Liver (tissue), 9 donors: ENCODE measurements around the gene NGF. TPM values are rescaled to one million over a fixed set of nuclear protein-coding genes. Genes with fewer than 3 reads are reported as not detected.

Source experiments
- DNase-seq: peaks from one replicate; pipeline ENCODE4 v3.0.0-alpha.2; 2017; ENCODE audit warnings: low spot score
- H3K27ac ChIP-seq, 2 donors: one replicate each; pipeline ENCODE4 v1.7.0; 2013; ENCODE audit warnings: inconsistent platforms in 2 of 2, low read length in 2 of 2, control low read depth in 1 of 2, low read depth in 1 of 2, mild to moderate bottlenecking in 1 of 2
- H3K27me3 ChIP-seq, 4 donors: one replicate each; pipeline versions ENCODE4 v1.6.1 to v1.7.0; 2013; ENCODE audit warnings: low read length in 3 of 4, inconsistent platforms in 1 of 4, mild to moderate bottlenecking in 1 of 4, moderate library complexity in 1 of 4; ENCODE audit not compliant: control insufficient read depth in 4 of 4, insufficient read depth in 4 of 4
- H3K36me3 ChIP-seq, 4 donors: one replicate each; pipeline versions ENCODE4 v1.6.1 to v1.7.0; 2013; ENCODE audit warnings: low read length in 3 of 4, mild to moderate bottlenecking in 3 of 4, low read depth in 1 of 4, moderate library complexity in 1 of 4; ENCODE audit not compliant: control insufficient read depth in 4 of 4, insufficient read depth in 3 of 4
- H3K4me1 ChIP-seq, 4 donors: one replicate each; pipeline versions ENCODE4 v1.6.1 to v1.7.0; 2013; ENCODE audit warnings: low read length in 3 of 4, mild to moderate bottlenecking in 3 of 4, moderate library complexity in 1 of 4; ENCODE audit not compliant: control insufficient read depth in 4 of 4, insufficient read depth in 4 of 4
- H3K4me3 ChIP-seq, 3 donors: one replicate each; pipeline versions ENCODE4 v1.6.1 to v1.7.0; 2013; ENCODE audit warnings: low read length in 3 of 3, control low read depth in 1 of 3, low read depth in 1 of 3, mild to moderate bottlenecking in 1 of 3
- H3K9ac ChIP-seq, 2 donors: one replicate each; pipeline ENCODE4 v1.7.0; 2013; ENCODE audit warnings: low read length in 2 of 2, mild to moderate bottlenecking in 2 of 2, moderate library complexity in 2 of 2, control low read depth in 1 of 2, low read depth in 1 of 2
- H3K9me3 ChIP-seq, 4 donors: one replicate each; pipeline versions ENCODE4 v1.6.1 to v1.7.0; 2013; ENCODE audit warnings: low read length in 3 of 4; ENCODE audit not compliant: control insufficient read depth in 4 of 4
- FOXA1 ChIP-seq: IDR thresholded peaks from 2 replicates; pipeline ENCODE4 v1.6.1; 2016; ENCODE audit warnings: antibody characterized with exemption
- GABPA ChIP-seq, 2 donors: IDR thresholded peaks in 1 of 2; conservative IDR thresholded peaks in 1 of 2; 2 replicates each; pipeline ENCODE4 v1.6.1; 2016; ENCODE audit warnings: antibody characterized with exemption in 2 of 2, mild to moderate bottlenecking in 1 of 2, moderate library complexity in 1 of 2
- HNF4A ChIP-seq, 2 donors: conservative IDR thresholded peaks; 2 replicates each; pipeline ENCODE4 v1.6.1; 2016; ENCODE audit warnings: antibody characterized with exemption in 2 of 2, mild to moderate bottlenecking in 2 of 2
- HNF4G ChIP-seq: IDR thresholded peaks from 2 replicates; pipeline ENCODE4 v1.6.1; 2016; ENCODE audit warnings: antibody characterized with exemption
- JUND ChIP-seq, 2 donors: IDR thresholded peaks; 2 replicates each; pipeline ENCODE4 v1.6.1; 2016; ENCODE audit warnings: antibody characterized with exemption in 2 of 2
- RAD21 ChIP-seq, 2 donors: IDR thresholded peaks; 2 replicates each; pipeline ENCODE4 v1.6.1; 2016; ENCODE audit warnings: antibody characterized with exemption in 2 of 2, mild to moderate bottlenecking in 2 of 2
- RXRA ChIP-seq, 2 donors: IDR thresholded peaks; 2 replicates each; pipeline ENCODE4 v1.6.1; 2017 to 2018; ENCODE audit warnings: antibody characterized with exemption in 2 of 2, mild to moderate bottlenecking in 1 of 2
- SP1 ChIP-seq: IDR thresholded peaks from 2 replicates; pipeline ENCODE4 v1.6.1; 2018; ENCODE audit warnings: antibody characterized with exemption, mild to moderate bottlenecking
- TAF1 ChIP-seq: conservative IDR thresholded peaks from 2 replicates; pipeline ENCODE4 v1.6.1; 2016; ENCODE audit warnings: antibody characterized with exemption, mild to moderate bottlenecking
- WGBS: extraction: QIAGEN DNeasy Blood & Tissue Kit; methylation state at CpG from one replicate; pipeline ENCODE4 v1.1.7; 2013; 5-methylcytosine and 5-hydroxymethylcytosine counted together
- polyA plus RNA-seq, 2 donors: library from polyadenylated mRNA; stranded (reverse) in 1 of 2; unstranded in 1 of 2; fragments of 200-250 nt in 1 of 2; fragments of >200 nt in 1 of 2; fragmentation: Nextera tagmentation in 1 of 2; extraction: Ambion mirVana in 1 of 2; gene quantifications; one replicate each; pipeline versions ENCODE4 v1.2.1 to v1.2.3, GENCODE V29; 2013 to 2015
- total RNA-seq, 2 donors: library from RNA; depleted of rRNA; stranded (reverse); fragments of >200 nt; gene quantifications; one replicate each; pipeline ENCODE4 v1.2.3, GENCODE V29; 2014
- TF ChIP-seq, protein P1 (sequence below): IDR thresholded peaks from 2 replicates; pipeline ENCODE4 v1.6.1; 2016; ENCODE audit warnings: antibody characterized with exemption, mild to moderate bottlenecking
- TF ChIP-seq, protein P2 (sequence below): IDR thresholded peaks from 2 replicates; pipeline ENCODE4 v1.6.1; 2016; ENCODE audit warnings: antibody characterized with exemption
- TF ChIP-seq, protein P3 (sequence below): IDR thresholded peaks from 2 replicates; pipeline ENCODE4 v1.6.1; 2016; ENCODE audit warnings: antibody characterized with exemption
- donor health status: healthy.
- donor health status: healthy.
- donor health status: healthy.
- donor health status: healthy.
- donor health status: healthy.

The NGF gene
- total and polyA plus RNA-seq, 4 donors, result 0.79 to 2.1 (median 1.2) TPM

DNA sequence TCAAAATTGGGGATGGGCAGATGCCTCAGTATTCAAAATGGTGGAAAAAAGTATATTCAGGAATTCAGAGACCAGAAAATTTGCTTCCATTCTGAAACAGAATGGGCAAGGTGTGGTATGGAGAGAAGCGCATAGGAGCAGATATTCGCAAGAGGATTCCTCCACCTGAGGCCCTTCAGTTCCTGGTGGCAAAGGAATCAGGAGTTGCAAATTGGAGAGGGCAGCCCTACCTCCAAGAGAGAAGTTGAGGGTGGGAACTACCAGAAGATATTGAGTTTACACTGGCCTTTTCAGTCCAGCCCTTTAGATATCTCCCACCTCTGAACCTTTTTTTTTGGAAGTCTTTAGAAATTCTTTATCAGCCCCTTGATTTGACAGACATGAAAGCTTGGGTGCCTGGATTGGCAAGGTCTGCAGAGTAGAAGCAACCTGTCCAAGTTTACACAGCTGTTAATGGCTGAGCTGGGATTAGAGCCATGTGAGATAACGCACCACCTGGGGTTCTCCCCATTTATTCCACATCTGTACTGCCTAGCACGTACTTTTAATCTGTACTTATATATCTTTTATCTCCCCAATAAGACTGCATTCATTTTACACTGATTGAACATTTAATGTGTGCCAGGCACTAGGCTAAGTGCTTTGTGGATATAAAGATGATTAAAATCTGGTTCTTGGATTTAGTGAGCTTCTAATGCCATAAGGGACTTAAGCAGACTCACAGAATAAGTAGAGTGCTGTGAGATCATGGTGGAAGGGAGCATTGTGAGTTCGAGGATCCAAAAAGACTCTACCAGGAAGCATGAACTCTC lies 99.5 kb downstream of the NGF start (continued):
- TF ChIP-seq GABPA (IDR thresholded peaks at IDR 0.05 in 1 of 2, conservative IDR thresholded peaks at IDR 0.05 in 1 of 2) (no peak), SP1 (no peak), JUND (IDR thresholded peaks at IDR 0.05) (no peak)

DNA sequence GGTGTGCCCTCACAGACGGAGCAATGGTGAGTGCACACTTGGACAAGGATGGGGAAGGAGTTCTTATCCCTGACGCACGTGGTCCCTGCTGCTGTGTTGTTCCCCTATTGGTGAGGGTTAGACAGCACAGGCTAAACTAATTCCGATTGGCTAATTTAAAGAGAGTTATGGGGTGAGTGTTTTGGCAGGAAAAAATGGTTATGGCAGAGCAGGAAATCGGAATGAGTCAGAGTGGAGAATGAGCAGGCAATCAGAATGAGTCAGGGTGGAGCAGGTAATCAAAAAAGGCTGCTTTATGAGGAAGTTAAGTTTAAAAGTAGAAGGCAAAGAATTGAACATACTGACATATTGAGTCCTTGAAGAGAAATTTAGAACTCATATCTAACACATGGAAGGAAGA lies 100.5 kb downstream of the NGF start:
- no peak for DNase-seq
- H3K4me1 ChIP-seq, result no peaks in the 10 kb centered on the region
- no peaks in the 10 kb centered on the region for H3K27me3 ChIP-seq
- H3K9ac ChIP-seq, result no peak overlapping the region
- H3K36me3 ChIP-seq, result no peaks in the 10 kb centered on the region
- 82% methylated on average over 5 of the region's 5 CpGs for WGBS
- no peak for TF ChIP-seq HNF4G
- TF ChIP-seq HNF4A (conservative IDR thresholded peaks at IDR 0.05), result no peak
- TF ChIP-seq, protein P1, sequence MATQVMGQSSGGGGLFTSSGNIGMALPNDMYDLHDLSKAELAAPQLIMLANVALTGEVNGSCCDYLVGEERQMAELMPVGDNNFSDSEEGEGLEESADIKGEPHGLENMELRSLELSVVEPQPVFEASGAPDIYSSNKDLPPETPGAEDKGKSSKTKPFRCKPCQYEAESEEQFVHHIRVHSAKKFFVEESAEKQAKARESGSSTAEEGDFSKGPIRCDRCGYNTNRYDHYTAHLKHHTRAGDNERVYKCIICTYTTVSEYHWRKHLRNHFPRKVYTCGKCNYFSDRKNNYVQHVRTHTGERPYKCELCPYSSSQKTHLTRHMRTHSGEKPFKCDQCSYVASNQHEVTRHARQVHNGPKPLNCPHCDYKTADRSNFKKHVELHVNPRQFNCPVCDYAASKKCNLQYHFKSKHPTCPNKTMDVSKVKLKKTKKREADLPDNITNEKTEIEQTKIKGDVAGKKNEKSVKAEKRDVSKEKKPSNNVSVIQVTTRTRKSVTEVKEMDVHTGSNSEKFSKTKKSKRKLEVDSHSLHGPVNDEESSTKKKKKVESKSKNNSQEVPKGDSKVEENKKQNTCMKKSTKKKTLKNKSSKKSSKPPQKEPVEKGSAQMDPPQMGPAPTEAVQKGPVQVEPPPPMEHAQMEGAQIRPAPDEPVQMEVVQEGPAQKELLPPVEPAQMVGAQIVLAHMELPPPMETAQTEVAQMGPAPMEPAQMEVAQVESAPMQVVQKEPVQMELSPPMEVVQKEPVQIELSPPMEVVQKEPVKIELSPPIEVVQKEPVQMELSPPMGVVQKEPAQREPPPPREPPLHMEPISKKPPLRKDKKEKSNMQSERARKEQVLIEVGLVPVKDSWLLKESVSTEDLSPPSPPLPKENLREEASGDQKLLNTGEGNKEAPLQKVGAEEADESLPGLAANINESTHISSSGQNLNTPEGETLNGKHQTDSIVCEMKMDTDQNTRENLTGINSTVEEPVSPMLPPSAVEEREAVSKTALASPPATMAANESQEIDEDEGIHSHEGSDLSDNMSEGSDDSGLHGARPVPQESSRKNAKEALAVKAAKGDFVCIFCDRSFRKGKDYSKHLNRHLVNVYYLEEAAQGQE, result no peak
- TF ChIP-seq, protein P2, sequence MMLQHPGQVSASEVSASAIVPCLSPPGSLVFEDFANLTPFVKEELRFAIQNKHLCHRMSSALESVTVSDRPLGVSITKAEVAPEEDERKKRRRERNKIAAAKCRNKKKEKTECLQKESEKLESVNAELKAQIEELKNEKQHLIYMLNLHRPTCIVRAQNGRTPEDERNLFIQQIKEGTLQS, result no peak
- H3K9me3 ChIP-seq, result no peaks in the 10 kb centered on the region
- H3K27ac ChIP-seq, result no peak overlapping the region
- H3K4me3 ChIP-seq, result no peak overlapping the region

DNA sequence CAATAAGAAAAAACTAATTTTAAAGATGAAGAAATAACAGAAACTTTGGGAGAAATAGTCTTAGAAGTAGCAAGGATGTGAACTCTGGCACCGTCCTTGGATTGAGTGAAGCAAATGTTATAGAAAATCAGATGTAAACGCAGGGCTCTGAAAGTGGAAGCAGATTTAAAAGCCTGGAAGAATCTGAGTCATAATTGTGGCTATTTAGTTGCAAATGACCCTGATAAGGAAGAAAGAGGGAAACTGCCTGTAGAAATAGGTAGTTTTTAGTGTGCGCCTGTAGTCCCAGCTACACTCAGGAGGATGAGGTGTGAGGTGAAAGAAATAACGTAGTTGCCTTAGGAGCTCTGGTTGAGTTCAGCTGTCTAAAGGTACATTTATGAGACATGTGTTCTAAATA lies 101.0 kb downstream of the NGF start:
- H3K36me3 ChIP-seq, result no peaks in the 10 kb centered on the region
- WGBS, result 91% methylated on average over 4 of the region's 4 CpGs

More for the DNA sequence above, 101.0 kb downstream of the NGF start:
- no peaks in the 10 kb centered on the region for H3K27me3 ChIP-seq
- H3K9ac ChIP-seq, result no peak overlapping the region
- no peaks in the 10 kb centered on the region for H3K9me3 ChIP-seq
- no peak overlapping the region for H3K27ac ChIP-seq
- H3K4me1 ChIP-seq, result no peaks in the 10 kb centered on the region
- no peak for DNase-seq
- no peak overlapping the region for H3K4me3 ChIP-seq
- TF ChIP-seq, protein P3, sequence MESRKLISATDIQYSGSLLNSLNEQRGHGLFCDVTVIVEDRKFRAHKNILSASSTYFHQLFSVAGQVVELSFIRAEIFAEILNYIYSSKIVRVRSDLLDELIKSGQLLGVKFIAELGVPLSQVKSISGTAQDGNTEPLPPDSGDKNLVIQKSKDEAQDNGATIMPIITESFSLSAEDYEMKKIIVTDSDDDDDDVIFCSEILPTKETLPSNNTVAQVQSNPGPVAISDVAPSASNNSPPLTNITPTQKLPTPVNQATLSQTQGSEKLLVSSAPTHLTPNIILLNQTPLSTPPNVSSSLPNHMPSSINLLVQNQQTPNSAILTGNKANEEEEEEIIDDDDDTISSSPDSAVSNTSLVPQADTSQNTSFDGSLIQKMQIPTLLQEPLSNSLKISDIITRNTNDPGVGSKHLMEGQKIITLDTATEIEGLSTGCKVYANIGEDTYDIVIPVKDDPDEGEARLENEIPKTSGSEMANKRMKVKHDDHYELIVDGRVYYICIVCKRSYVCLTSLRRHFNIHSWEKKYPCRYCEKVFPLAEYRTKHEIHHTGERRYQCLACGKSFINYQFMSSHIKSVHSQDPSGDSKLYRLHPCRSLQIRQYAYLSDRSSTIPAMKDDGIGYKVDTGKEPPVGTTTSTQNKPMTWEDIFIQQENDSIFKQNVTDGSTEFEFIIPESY, result no peak
- TF ChIP-seq HNF4G (no peak), HNF4A (conservative IDR thresholded peaks at IDR 0.05) (no peak), JUND (IDR thresholded peaks at IDR 0.05) (no peak), TAF1 (no peak), RXRA (IDR thresholded peaks at IDR 0.05) (no peak), SP1 (no peak), FOXA1 (no peak), GABPA (IDR thresholded peaks at IDR 0.05 in 1 of 2, conservative IDR thresholded peaks at IDR 0.05 in 1 of 2) (no peak), RAD21 (IDR thresholded peaks at IDR 0.05) (no peak)

Other genes starting within 250 kb of the NGF start
- 1 to 10 TPM in 1 of 2 donors, under 1 TPM in 1; 0.33 to 1.5 TPM for gene TSPAN2, start 248.7 kb downstream of the NGF start, total RNA-seq
- under 1 TPM; 0.13 to 0.27 TPM for gene TSPAN2, start 248.7 kb downstream of the NGF start, polyA plus RNA-seq